GM19452 (cell line): ENCODE measurements around the gene NUDT3.
"Not testable (repeated sequence)": the region's sequence is repeated elsewhere in the genome, so short reads cannot be mapped to it uniquely, and the experiment has no call there.

Experiments used
- ATAC-seq: cut with Tn5 transposase; IDR thresholded peaks from one replicate; pipeline ENCODE4 v1.9.1; 2021; ENCODE audit not compliant: unreplicated experiment

Gene NUDT3

DNA sequence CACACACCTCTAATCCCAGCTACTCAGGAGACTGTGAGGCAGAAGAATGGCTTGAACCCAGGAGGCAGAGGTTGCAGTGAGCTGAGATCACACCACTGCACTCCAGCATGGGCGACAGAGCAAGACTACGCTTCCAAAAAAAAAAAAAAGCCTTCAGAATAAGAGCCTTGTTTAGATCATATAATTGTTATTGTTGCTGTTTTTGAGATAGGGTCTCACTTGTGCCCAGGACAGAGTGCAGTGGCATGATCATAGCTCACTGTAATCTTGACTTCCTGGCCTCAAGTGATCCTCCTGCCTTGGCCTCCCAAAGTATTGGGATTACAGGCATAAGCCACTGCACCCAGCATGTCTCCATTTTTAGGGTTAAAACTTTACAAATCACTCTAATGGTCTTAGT, 68.2 kb downstream of the NUDT3 start:
- not testable (repeated sequence) for ATAC-seq

DNA sequence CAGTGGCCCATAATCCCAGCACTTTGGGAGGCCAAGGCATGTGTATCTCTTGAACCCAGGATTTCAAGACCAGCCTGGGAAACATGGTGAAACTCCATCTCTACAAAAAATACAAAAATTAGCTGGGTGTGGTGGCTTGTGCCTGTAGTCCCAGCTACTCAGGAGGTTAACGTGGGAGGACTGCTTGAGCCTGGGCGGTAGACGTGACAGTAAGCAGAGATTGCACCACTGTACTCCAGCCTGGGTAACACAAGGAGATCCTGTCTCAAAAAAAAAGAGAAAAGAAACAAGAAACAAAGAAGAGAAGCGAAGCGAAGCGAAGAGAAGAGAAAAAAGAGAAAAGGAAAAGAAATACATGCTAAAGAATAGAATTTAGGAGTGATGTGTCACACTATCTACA, 69.2 kb downstream of the NUDT3 start:
- ATAC-seq, result no peak

DNA sequence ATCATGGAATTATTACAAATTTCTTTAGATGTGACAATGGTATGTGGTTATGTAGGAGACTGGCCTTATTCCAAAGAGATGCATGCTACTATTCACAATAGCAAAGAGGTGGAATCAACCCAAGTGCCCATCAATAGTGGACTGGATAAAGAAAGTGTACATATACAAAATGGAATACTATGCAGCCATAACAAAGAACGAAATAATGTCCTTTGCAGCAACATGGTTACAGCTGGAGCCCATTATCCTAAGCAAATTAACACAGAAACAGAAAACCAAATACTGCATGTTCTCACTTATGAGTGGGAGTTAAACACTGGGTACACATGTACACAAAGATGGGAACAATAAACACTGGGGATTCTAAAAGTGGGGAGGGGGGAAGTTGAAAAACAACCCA, 69.7 kb downstream of the NUDT3 start:
- ATAC-seq, result no peak

- ATAC-seq, result no peak
Observed at GRCh38 chr6:34321821-34322220, 70.6 kb downstream of the NUDT3 start.

- no peak for ATAC-seq
Observed at GRCh38 chr6:34319471-34319885, 73.0 kb downstream of the NUDT3 start.

- no peak for ATAC-seq
Observed at GRCh38 chr6:34318499-34319470, 73.7 kb downstream of the NUDT3 start.

DNA sequence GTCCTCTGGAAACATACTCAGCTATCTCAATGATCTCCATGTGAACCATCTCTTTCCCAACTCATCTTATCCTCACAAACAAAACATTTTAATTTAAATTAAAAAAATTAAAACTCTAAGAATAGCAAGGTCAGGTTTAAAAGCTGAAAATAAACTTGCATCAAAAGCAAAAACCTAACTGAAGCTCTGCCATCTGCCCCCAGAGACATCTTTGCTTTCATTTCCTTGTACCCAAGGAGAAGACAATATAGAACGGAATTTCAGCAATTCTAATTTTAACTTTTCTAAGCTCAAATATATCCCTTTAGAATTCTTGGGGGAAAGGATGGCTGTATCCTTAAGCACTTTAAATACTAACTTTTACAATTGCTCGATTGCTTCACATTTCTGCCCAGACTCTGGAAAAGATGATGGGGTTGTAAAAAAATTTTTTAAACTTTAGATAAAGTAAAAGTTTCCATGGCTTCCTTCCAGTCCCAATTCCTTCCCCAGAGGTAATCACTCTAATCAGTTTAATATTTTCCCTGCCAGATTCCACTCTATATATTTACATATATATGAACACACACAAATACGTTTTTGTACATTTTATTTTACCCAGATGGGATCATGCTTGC, 74.5 kb downstream of the NUDT3 start:
- ATAC-seq, result no peak

GRCh38 chr6:34317172-34317477, 75.3 kb downstream of the NUDT3 start:
- ATAC-seq, result no peak

DNA sequence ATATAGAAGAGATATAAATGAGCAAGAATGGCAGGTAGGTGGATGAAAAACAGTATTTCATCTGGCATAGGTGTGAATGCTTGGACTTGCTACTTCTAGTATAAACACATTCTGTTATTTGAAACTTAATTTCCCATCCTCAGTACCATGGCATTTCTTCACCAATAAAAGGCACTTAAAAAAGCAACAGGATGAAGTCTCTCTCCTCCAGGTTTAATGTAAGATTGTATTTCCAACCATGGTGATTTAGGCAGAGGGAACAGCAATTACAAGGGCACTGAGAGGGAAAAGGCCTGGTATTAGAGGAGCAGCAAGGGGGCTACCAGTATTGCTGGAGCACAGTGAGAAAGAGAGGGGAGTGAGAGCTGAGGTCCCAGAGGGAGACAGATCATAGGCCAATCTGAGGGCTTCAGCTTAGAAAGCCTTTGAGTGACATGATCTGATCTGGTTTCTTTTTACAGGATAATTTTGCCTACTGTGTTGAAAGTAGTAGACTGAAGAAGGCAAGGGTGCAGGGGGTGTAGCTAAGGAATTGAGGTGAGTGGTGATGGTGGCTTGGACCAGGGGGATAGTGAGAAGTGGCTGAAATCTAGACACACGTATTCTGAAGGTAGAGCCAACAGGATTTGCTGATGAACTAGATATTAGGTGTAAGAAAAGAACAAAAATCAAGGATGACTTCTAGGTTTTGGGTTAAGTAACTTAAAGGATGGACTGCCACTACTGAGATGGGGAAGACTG, 75.9 kb downstream of the NUDT3 start:
- no peak for ATAC-seq

DNA sequence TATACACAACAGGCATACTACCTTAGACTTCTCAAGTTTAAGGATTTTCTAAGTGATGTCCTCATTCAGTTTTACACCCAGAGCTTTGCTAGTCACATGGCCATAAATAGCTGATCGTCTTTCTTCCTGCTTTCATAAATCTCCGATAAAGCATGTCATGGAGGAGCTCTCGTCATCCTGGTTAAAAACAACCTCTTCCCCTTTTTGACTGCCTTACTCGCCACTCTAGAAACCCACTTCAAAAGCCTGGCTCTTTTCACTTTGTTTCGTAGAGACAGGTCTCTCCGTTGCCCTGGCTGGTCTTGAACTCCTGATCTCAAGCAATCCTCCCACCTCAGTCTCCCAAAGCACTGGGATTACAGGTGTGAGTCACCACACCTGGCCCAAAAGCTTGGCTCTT, 76.7 kb downstream of the NUDT3 start:
- no peak for ATAC-seq

DNA sequence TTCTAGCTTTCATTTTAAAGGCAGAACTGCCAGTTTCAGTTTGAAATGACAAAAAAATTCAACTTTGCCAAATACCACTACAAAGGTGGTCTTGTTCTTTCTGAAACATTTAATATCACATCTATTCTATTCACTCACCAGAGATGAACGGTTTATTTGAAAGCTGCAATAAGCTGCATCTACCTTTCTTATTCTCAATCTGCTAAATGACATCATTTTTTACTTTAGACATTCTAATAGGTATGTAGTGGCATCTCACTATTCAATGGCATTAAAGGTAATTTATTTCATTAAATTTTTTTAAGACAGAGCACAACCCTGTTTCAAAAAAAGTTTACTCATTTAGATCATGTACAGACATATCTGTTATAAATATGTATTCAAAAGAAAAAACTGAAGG, 77.2 kb downstream of the NUDT3 start:
- ATAC-seq, result no peak

DNA sequence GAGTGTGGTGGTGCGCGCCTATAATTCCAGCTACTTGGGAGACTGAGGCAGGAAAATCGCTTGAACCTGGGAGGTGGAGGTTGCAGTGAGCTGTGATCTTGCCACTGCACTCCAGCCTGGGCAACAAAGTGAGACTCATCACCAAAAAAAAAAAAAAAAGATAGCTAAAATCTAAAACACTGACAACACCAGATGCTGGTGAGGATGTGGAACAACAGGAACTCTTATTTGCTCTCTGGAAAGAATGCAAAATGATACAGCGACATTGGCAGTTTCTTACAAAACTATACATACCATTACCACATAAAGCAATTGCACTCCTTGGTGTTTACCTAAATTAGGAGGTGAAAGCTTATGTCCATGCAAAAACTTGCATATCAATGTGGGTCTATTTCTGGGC, 80.2 kb downstream of the NUDT3 start:
- ATAC-seq, result no peak

DNA sequence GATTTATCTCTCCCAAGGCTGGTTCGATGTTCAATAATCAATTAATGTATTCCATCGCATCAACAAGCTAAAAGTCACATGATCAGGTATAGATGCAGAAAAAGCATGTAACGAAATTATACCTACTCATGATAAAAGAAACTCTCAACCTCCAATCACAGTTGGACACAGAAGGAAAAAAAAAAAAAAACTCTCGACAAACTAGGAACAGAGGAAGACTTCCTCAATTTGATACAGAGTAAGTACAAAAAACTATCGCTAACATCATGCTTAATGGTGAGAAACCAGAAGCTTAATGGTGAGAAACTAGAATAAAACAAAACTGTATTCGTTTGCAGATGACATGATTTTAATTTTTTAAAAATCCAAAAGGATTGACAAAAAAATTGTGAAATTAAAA, 81.7 kb downstream of the NUDT3 start:
- no peak for ATAC-seq

DNA sequence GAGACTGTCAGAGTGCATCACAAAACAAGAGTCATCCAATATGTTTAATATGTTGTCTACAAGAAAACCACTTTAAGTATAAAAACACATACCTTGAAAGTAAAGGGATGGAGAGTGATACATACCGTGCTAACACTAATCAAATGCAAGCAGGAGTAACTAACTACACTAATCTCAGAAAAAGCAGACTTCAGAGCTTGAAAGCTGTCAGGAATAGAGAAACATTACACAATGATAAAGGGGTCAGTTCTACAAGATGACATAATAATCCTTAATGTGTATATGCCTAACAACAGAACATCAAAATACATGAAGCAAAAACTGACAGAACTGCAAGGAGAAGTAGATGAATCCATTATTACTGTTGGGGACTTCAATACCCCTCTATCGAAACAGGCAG, 84.0 kb downstream of the NUDT3 start:
- no peak for ATAC-seq

DNA sequence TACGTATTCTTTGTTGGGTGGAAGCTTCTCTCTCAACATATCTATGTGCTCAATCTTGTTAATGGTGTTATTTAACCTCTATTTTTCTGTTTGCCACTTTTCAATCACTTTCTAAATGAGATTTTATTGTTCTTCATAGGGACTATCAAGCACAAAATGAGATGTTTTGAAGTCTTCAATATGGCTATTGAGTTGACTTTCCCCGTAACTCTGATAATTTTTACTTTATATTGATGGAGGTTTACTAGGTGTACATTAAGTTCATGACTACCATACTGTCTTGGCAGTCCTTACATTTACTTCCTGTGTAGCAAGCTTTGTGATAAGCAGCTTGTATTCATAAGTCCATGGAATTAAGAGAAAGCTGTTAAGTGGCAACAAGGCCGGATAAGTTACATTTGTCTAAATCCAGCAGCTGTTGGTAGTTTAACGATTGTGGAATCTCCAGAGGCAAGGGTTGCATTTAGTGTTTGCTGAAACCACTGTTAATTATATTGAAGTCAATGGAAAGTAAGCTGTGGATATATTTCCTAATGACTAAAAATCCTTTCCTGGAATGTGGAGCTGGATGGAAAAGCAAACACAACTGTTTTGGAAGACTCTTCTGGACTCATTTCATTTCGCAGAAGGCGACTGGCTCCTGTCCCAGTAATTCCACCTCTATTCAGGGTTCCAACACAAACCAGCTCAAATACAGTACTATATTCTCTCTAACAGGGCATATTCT, 86.3 kb downstream of the NUDT3 start:
- no peak for ATAC-seq

- ATAC-seq, result no peak
Observed at GRCh38 chr6:34305497-34305896, 87.0 kb downstream of the NUDT3 start.

- ATAC-seq, result no peak
Observed at GRCh38 chr6:34304164-34304563, 88.3 kb downstream of the NUDT3 start.

GRCh38 chr6:34302929-34303328, 89.5 kb downstream of the NUDT3 start:
- no peak for ATAC-seq

GRCh38 chr6:34301408-34301807, 91.1 kb downstream of the NUDT3 start:
- ATAC-seq, result no peak

DNA sequence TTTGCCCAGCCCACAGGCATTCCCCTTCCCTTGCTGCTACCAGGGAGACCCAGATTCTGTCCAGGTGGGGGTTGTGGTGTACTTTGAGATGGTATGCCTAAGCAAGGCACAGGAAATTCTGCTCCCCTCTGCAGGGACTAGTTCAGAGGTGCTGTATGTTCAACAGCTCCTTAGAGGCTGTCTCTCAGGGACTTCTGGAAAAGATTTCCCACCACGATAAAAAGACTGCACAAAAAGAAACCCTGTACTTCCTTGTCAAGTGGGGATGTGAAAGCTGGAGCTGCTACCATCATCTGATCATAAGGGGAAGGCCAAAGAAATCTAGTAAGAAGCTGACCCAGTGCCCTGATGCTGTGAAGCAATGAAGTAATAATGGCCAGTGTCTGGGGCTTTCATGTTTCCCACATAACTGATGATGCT, 92.1 kb downstream of the NUDT3 start:
- ATAC-seq, result no peak

DNA sequence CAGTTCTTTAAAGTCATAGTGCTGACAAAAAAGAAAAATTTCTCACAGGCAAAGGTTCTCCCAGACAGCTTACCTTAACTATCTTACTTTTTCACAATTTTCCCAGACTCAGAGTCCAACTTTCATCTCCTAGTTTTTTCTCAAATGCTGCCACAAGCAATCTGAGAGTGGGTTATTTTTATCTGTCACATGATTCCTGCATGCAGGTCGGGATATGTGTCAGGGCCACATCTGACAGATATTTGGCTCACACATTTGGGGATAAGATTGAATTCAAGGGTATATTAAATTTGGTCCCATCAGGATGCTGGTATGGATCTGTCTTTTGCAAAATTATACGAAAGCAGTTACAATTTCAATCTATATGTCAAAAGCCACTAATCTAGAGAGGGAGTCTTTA, 93.5 kb downstream of the NUDT3 start:
- no peak for ATAC-seq
